ENCODE data around the gene TTLL9. TPM values are rescaled to one million over a fixed set of nuclear protein-coding genes. Genes with fewer than 3 reads are reported as not detected.

The TTLL9 gene
- total and polyA plus RNA-seq, 10 of the 15 experiments (the other 5 are each of a cell fraction or from before 2014, with no cell fraction given): 0.03 to 0.77 (median 0.11) TPM; not detected in 2

DNA sequence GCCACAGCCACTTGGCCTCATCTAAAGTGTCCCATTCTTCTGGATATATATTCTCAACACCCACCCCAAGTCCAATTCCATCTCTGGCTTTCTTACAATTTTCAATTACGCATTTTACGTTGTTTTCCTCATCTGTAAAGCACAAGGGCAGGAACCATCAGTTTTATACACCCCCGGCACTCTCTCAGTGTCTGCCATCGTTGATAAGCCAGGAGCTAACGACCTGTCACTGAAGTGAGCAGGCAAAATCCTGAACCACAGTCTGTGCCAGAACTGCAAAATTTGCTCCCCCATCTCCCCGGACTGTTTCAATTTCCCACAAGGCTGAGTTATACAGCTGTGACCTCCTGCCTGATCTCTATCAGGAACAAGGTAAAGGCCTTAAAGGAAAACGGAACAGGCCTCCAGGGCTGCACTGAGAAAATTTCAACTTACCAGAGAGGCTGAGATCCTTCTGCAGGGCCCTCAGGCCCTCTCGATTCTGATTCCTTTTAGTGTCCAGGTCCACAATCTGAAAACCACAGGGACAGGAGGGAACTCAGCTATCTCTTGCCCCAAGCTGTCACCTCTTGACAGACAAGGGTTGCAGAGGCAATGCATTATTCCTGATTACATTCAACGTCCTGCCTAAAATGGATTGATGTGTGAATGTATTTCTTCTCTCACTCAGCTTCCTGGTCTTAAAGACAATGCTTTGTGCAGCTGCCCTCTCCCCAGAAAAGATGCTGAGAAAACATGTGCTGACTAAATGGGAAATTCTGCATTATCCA is 79.6 kb downstream of the TTLL9 start:
- Histone ChIP-seq H3K4me2 (ENCODE audit: control insufficient read depth, insufficient read depth) (peak overlapping the region; percentile 79), H3K4me3 (peak overlapping the region; percentile 90), H3K79me2 (ENCODE audit: control insufficient read depth, insufficient read depth, low read length) (peaks cover 23% of the 10 kb centered on the region), H4K20me1 (ENCODE audit: control insufficient read depth, insufficient read depth) (0 out of 2 replicates have a peak, but pooled peaks cover 2% of the 10 kb centered on the region), H2AFZ (ENCODE audit: control insufficient read depth, low read depth, low read length) (no peak overlapping the region), H3K36me3 (ENCODE audit: control insufficient read depth in 2 of 2, insufficient read depth in 2 of 2, low read length in 1 of 2) (peaks cover 29% of the 10 kb centered on the region in 2 experiments), H3K9ac (ENCODE audit: control insufficient read depth, insufficient read depth, low read length) (peak overlapping the region; percentile 76), H3K4me1 (ENCODE audit: control insufficient read depth, insufficient read depth, low read length) (peaks cover 6% of the 10 kb centered on the region), H3K27me3 (replicated peaks in 1 of 2; ENCODE audit: control insufficient read depth in 2 of 2, insufficient read depth in 2 of 2, low read length in 1 of 2) (no peaks in the 10 kb centered on the region), H3K9me3 (replicated peaks; ENCODE audit: control insufficient read depth, insufficient read depth, low read length) (peaks cover 2% of the 10 kb centered on the region; the same call in 1 of the 3 replicates), H3K27ac (ENCODE audit: control insufficient read depth, insufficient read depth) (no peak overlapping the region)
- in situ Hi-C loops (cut with MboI): loop anchor here (5.0 kb wide), 1 partner anchor 93 kb away; no protein-coding TSS in a partner anchor
- ATAC-seq (no peak), DNase-seq (ENCODE audit: low read depth, low spot score) (no peak), FAIRE-seq (no peak)
- ChIA-PET POLR2A (interaction anchor here (0.5 to 2.0 kb wide), 7 partner anchors 26 to 203 kb away, joined by 3 to 9 read pairs (median 5); no protein-coding TSS in a partner anchor), CTCF (interaction anchor here (0.9 to 4.9 kb wide), 11 partner anchors 20 to 210 kb away, joined by 3 to 307 read pairs (median 10); no protein-coding TSS in a partner anchor), RAD21 (ENCODE audit: unreplicated experiment) (interaction anchor here (0.9 to 11.9 kb wide), 10 partner anchors 8 to 103 kb away, joined by 3 to 248 read pairs (median 6); no protein-coding TSS in a partner anchor), SMC1A (ENCODE audit: uncharacterized antibody, unreplicated experiment) (interaction anchor here (0.8 to 6.6 kb wide), 20 partner anchors 9 to 289 kb away, joined by 3 to 181 read pairs (median 6); partner anchors contain the start of genes DUSP15 and TTLL9)
- no TSS peak for BruUV-seq (replicated peaks)
- intact Hi-C loops (cut with micrococcal nuclease; ENCODE audit: unreplicated experiment): loop anchor here (10.0 kb wide), 1 partner anchor 145 kb away; no protein-coding TSS in a partner anchor
- TF ChIP-seq, protein P1, sequence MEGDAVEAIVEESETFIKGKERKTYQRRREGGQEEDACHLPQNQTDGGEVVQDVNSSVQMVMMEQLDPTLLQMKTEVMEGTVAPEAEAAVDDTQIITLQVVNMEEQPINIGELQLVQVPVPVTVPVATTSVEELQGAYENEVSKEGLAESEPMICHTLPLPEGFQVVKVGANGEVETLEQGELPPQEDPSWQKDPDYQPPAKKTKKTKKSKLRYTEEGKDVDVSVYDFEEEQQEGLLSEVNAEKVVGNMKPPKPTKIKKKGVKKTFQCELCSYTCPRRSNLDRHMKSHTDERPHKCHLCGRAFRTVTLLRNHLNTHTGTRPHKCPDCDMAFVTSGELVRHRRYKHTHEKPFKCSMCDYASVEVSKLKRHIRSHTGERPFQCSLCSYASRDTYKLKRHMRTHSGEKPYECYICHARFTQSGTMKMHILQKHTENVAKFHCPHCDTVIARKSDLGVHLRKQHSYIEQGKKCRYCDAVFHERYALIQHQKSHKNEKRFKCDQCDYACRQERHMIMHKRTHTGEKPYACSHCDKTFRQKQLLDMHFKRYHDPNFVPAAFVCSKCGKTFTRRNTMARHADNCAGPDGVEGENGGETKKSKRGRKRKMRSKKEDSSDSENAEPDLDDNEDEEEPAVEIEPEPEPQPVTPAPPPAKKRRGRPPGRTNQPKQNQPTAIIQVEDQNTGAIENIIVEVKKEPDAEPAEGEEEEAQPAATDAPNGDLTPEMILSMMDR (IDR thresholded peaks at IDR 0.05 in 2 of 3, conservative IDR thresholded peaks at IDR 0.05 in 1 of 3; ENCODE audit: control insufficient read depth in 2 of 3, extremely low read depth in 1 of 3, insufficient read depth in 1 of 3, low read depth in 3 of 3, low read length in 3 of 3): no peak
- TF ChIP-seq CREB1 (IDR thresholded peaks at IDR 0.05; ENCODE audit: low read depth) (no peak), PAX8 (IDR thresholded peaks at IDR 0.05) (no peak)
- 98% methylated on average over 9 of the region's 9 CpGs for WGBS (ENCODE audit: insufficient coverage, insufficient replicate concordance, low lambda C conversion rate, missing lambda C conversion rate)
